22Rv1 (cell line): ENCODE measurements around the gene RNF214.

Experiments
- H3K27ac ChIP-seq: fragments of 450-650 bp; 2 replicates; pipeline ENCODE4 v1.5.1; 2017
- CTCF ChIP-seq: fragments of 450-650 bp; IDR thresholded peaks from 2 replicates; pipeline ENCODE4 v1.5.1; 2017; ENCODE audit warnings: mild to moderate bottlenecking
- ZFX ChIP-seq: fragments of 450-650 bp; IDR thresholded peaks from 2 replicates; pipeline ENCODE4 v1.6.1; 2017; ENCODE audit warnings: antibody characterized with exemption, borderline replicate concordance

The RNF214 gene

DNA sequence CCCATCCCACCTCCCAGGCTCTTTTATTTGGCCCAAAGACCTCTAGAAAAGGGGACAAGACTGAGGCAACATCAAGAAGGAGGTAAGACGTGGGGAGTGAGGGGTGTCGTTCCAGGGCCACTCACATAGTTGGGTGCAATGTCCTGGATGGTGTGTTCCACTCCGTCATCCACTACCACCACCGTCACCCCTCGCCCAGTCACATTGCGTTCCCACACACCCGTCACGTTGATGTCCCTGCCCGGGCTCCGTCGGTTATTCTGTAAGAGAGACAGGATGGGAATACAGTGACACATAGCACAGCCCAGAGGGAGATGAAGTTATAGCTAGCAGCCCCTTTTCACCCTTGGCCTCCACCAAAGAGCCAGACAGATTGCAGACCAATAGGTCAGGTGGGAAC lies 4.4 kb upstream of the RNF214 start:
- no peak overlapping the region for H3K27ac ChIP-seq
- no peak for TF ChIP-seq CTCF
- TF ChIP-seq ZFX, result no peak

GRCh38 chr11:117229411-117229810 lies 3.1 kb upstream of the RNF214 start:
- TF ChIP-seq CTCF (no peak), ZFX (no peak)
- H3K27ac ChIP-seq, result no peak overlapping the region

GRCh38 chr11:117229931-117230285 lies 2.6 kb upstream of the RNF214 start:
- TF ChIP-seq ZFX, result no peak
- TF ChIP-seq CTCF, result no peak
- H3K27ac ChIP-seq, result no peak overlapping the region

DNA sequence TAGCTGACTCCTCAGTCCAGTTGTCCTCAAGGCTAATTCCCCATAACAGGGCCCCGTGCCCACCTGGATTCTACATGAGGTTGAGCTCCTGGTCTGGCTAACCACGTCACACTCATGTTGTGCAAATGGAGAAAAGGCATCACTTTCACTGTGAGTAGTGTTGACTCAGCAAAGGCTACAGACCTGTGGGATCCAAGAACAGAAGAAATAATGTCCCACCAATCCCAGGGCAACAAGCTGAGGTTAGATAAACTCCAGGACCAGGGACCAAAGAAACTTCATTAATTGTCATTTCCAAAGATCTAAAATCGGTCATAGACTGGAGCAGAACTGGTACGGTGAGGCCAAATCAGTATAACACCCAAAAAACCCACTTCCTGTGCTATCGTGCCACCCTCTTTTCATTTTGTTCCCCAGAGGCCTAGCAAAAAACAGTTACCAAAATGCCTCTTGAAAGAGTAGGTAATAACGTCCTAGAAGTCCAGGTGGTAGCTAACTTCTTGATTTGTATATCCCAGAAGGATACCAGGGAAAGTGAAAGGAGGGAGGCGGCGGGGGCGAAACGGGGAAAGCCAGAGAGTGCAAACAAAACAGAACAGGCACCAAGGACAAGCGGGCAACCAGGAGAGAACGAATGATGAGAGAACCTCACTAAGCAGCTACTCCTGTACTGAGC lies 2.0 kb upstream of the RNF214 start:
- H3K27ac ChIP-seq, result no peak overlapping the region
- no peak for TF ChIP-seq ZFX
- TF ChIP-seq CTCF, result no peak

- H3K27ac ChIP-seq, result peak overlapping the region; percentile 85
- TF ChIP-seq ZFX, result no peak
- no peak for TF ChIP-seq CTCF
Observed at GRCh38 chr11:117230999-117231841, 1.3 kb upstream of the RNF214 start.

GRCh38 chr11:117231842-117232091 lies 704 bp upstream of the RNF214 start, which contains the start of gene PCSK7:
Gene PCSK7 (minus strand): TSS chr11:117232073. CDS start chr11:117229844, 2,229 bp downstream.
- TF ChIP-seq CTCF (no peak), ZFX (no peak)
- H3K27ac ChIP-seq, result peak within 1 kb of the TSS; percentile 85

- TF ChIP-seq CTCF, result no peak
- H3K27ac ChIP-seq, result peak overlapping the region; percentile 85
Observed at GRCh38 chr11:117232911-117233409, 489 bp downstream of the RNF214 start.
